Type B pancreatic cell (in vitro differentiated cells): ENCODE results near the gene PLEKHG4. TPM values are rescaled to one million over a fixed set of nuclear protein-coding genes. Genes with fewer than 3 reads are reported as not detected.

Source experiments
- DNase-seq: peaks from one replicate; pipeline ENCODE4 v3.0.0; 2021; ENCODE audit warnings: mixed read lengths; ENCODE audit not compliant: unreplicated experiment; ENCODE audit errors: extremely low spot score
- H3K27ac Mint-ChIP-seq: 2 replicates; pipeline ENCODE4 v1.8.0; 2021; ENCODE audit warnings: mild to moderate bottlenecking, mixed read lengths
- H3K27me3 Mint-ChIP-seq: 2 replicates; pipeline ENCODE4 v1.8.0; 2021; ENCODE audit warnings: mixed read lengths
- H3K36me3 Mint-ChIP-seq: 2 replicates; pipeline ENCODE4 v1.8.0; 2021; ENCODE audit warnings: mixed read lengths
- H3K4me1 Mint-ChIP-seq: one replicate; pipeline ENCODE4 v1.8.0; 2021; ENCODE audit warnings: mixed read lengths; ENCODE audit not compliant: unreplicated experiment
- H3K4me3 Mint-ChIP-seq: 2 replicates; pipeline ENCODE4 v1.8.0; 2021; ENCODE audit warnings: mild to moderate bottlenecking, mixed read lengths
- H3K9me3 Mint-ChIP-seq: 2 replicates; pipeline ENCODE4 v1.8.0; 2021; ENCODE audit warnings: mixed read lengths
- total RNA-seq: library from RNA; stranded (reverse); gene quantifications from 2 replicates; pipeline ENCODE4 v1.2.1, GENCODE V29; 2021; ENCODE audit warnings: low replicate concordance
- TF ChIP-seq, protein P1 (sequence below): fragments of 200-600 bp; sonication (generic); conservative IDR thresholded peaks from 2 replicates; pipeline ENCODE4 v1.5.0; 2021; ENCODE audit warnings: antibody characterized with exemption, mild to moderate bottlenecking

The PLEKHG4 gene
- total RNA-seq, 1 donor from 2014 or later: 3.8 TPM

DNA sequence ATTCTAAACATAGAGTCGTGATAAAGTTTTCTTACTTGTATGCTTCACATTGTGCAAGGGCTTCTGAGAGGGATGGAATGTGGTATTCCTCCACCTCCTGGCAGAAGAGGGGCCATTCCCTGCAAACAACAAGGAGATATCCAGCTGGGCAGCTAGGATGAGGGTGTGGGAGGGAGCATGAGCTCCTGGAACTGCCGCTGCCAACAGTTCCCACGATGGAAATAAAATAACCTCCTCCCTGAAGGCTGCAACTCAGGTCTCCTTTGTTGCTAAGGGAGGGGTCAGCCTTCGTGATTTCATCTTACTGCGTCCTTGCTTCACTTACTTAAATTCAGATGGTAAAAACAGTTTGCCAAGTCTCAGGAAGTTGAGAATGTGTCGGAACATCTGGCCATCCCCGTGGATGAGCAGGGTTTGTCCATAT is 15.6 kb downstream of the PLEKHG4 start:
- no peaks in the 10 kb centered on the region for H3K9me3 Mint-ChIP-seq
- no peak overlapping the region for H3K27ac Mint-ChIP-seq
- DNase-seq: no peak
- no peaks in the 10 kb centered on the region for H3K36me3 Mint-ChIP-seq
- TF ChIP-seq, protein P1, sequence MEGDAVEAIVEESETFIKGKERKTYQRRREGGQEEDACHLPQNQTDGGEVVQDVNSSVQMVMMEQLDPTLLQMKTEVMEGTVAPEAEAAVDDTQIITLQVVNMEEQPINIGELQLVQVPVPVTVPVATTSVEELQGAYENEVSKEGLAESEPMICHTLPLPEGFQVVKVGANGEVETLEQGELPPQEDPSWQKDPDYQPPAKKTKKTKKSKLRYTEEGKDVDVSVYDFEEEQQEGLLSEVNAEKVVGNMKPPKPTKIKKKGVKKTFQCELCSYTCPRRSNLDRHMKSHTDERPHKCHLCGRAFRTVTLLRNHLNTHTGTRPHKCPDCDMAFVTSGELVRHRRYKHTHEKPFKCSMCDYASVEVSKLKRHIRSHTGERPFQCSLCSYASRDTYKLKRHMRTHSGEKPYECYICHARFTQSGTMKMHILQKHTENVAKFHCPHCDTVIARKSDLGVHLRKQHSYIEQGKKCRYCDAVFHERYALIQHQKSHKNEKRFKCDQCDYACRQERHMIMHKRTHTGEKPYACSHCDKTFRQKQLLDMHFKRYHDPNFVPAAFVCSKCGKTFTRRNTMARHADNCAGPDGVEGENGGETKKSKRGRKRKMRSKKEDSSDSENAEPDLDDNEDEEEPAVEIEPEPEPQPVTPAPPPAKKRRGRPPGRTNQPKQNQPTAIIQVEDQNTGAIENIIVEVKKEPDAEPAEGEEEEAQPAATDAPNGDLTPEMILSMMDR: no peak
- peaks cover 20% of the 10 kb centered on the region for H3K27me3 Mint-ChIP-seq
- no peaks in the 10 kb centered on the region for H3K4me1 Mint-ChIP-seq
- H3K4me3 Mint-ChIP-seq: no peak overlapping the region

DNA sequence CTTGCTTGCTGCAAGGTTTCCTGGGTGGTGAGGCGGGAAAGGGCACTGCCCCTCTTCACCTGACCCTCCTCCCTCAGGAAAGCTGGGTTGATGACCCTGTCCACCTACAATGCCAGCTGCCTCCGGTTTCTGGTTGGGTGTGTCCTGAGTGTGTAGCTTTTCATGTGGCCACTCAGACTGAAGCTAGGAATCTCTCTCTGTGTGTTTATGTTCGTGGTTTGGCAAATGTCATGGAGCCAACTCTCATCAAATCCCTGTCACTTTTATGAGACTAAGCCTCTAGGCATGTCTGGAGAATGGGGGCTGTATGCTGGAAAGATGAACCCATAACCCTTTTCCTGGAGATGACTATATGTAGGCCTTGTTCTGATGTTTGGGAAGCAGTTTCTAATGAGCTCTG is 17.1 kb downstream of the PLEKHG4 start:
- Mint-ChIP-seq H3K4me1 (peaks cover 4% of the 10 kb centered on the region), H3K9me3 (no peaks in the 10 kb centered on the region), H3K36me3 (no peaks in the 10 kb centered on the region), H3K4me3 (no peak overlapping the region), H3K27me3 (peaks cover 20% of the 10 kb centered on the region), H3K27ac (no peak overlapping the region)
- TF ChIP-seq, protein P1: no peak
- DNase-seq: no peak

DNA sequence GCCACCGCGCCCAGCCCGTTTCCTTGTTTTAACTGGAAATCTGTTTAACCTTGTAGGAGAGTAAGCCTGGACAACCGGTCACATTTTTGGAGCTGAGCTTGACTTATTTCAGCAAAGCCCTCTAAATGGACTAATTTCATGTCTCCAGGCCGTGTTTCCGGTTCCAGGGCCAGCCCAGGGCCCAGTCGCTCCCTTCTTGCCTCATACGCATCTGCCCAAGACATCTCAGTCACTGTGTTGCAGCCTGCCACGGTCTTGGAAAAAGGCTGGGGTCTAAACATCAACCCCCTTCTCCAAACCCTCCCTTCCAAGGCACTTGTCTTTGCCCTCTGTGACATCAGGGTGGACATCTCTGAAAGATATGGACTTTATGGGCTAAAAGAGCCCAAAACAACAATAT is 18.9 kb downstream of the PLEKHG4 start:
- H3K4me3 Mint-ChIP-seq: no peak overlapping the region
- H3K4me1 Mint-ChIP-seq: peaks cover 8% of the 10 kb centered on the region

DNA sequence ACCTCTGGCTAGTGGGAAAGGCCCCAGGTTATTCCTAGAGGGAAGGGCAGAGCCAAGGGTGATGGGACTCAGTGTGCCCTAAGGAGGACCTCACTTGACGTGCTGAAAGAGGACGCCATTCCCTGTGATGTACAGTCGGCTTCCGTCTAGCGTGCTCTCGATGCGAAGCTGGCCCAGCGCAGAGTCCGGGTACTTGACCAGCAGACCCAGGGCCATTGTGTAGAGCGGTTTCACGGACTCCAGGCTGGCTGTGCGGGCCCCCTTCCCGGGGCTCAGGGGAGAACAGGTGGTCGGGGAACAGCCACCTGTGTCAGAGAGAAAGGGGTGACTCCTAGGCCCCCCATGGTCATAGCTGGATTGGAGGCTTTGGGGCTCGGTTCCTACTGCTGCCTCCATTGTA is 19.9 kb downstream of the PLEKHG4 start:
- DNase-seq: no peak
- Mint-ChIP-seq H3K4me3 (no peak overlapping the region), H3K36me3 (no peaks in the 10 kb centered on the region), H3K27me3 (peaks cover 17% of the 10 kb centered on the region), H3K27ac (no peak overlapping the region), H3K9me3 (no peaks in the 10 kb centered on the region), H3K4me1 (peaks cover 12% of the 10 kb centered on the region)
- TF ChIP-seq, protein P1: no peak

More for the DNA sequence above, 18.9 kb downstream of the PLEKHG4 start:
- TF ChIP-seq, protein P1: no peak
- Mint-ChIP-seq H3K9me3 (no peaks in the 10 kb centered on the region), H3K27ac (no peak overlapping the region), H3K27me3 (peaks cover 14% of the 10 kb centered on the region), H3K36me3 (no peaks in the 10 kb centered on the region)
- no peak for DNase-seq

DNA sequence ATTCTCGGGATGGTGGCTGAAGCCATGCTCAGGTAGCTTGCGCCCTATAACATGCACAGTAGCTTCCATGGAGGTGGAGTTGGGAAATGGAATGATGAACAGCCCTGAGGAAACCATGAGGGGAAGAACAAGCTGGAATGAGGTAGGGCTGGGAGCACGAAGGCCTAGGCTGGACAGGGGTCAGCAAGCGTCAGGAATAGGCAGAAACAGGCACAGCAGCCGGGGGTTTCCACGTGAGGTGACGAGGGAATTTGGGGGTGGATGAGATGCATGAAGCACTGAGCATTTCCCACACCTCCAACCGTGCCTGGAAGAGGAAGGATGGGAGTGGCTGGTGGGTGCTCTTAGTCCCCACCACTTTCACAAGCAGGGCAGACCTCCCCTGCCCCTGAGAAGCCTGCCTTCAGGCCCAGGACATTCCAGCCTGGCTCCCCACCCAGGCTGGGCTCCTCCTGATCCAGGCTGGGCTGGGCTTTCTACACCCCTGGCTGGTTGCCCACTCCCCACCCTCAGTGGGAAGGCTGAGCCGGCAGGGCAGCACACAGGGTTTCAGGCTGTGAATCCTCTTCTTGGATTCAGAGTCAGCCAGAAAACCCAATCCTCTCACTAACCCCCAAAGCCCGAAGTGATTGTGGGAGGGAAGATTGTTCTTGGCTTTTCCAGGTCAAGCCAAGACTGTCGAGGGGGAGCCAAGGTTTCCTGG is 21.9 kb downstream of the PLEKHG4 start:
- TF ChIP-seq, protein P1: no peak
- Mint-ChIP-seq H3K9me3 (no peaks in the 10 kb centered on the region), H3K36me3 (no peaks in the 10 kb centered on the region), H3K4me1 (peaks cover 14% of the 10 kb centered on the region), H3K27ac (peak overlapping the region; percentile 61), H3K27me3 (peaks cover 12% of the 10 kb centered on the region), H3K4me3 (no peak overlapping the region)
- no peak for DNase-seq
